ENCODE data around the gene DGCR6.
"Not testable (repeated sequence)": the region's sequence is repeated elsewhere in the genome, so short reads cannot be mapped to it uniquely, and the experiment has no call there.

DGCR6 gene

DNA sequence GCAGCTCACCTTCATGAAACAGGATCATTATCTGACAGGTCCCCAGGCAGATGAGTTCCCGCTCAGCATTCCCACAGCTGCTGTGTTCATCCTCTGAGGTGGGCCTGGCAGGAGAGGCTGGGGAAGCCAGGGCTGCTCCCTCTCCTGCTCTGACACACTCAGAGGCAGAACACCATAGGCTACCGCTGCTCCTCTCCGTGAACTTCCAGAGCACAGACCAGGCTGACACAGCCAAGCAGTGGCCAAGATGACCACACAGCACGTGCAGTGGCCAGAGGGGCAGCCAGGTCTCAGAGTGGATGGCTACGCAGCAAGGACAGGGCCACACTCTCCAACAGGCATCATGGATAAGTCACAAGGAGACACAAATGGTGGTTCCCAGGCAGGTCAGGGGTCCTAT lies 21.5 kb downstream of the DGCR6 start:
- DNase-seq (ENCODE audit: insufficient read length, low spot score) (no peak), FAIRE-seq (no peak)

DNA sequence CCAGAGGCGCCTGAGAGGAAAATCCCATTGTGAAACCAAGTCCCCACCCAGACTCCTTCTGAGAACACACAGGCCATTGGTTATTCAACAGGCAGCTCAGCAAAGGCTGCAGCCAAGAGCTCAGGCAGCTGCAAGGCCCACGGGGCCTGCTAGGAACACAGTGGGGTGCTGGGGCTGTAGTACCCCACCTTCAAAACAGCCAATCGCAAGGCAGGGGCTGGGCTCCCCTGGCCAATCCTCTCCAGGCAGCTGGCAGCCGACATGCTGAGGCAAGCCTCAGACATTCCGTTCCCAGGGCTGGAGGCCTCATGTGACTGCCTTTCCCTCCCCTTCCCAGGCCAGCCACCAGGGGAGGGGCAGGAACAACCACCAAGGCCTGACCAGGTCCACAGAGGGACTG lies 23.3 kb downstream of the DGCR6 start:
- FAIRE-seq (peak; percentile 93), DNase-seq (ENCODE audit: insufficient read length, low spot score) (no peak)

DNA sequence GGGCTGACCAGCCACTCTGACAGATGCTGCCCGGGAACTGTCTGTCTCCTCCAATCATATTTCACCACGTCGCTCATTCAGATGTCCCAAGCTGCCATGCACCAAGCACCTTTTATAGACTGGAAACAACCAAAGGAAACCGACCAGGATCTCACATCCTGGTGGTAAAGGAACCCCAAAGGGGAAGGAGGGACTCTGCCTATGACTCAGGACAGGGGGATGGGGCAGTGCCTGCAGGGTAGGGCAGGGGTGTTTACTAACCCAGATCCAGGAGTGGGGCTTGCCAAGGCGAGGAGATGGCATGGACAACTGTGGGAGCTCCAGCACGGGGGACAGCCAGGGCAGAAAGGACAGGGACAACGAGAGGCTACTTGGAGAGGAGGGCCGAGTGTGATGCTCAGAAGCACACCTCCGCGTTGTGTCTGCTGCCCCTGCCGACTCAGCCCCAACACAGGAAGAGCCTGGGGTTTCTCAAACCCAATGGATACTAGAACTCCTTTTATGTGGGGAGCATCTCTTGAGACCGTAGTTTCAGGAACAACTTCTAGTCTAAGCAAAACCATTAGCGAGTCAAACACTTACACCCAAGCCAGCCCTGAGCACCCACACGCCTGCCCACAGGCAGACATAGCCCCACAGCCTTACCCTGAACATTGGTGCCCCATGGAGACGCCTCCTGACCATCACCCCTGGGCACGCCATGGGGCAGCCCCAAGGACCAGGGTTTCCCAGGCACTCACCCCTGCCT lies 26.0 kb downstream of the DGCR6 start:
- no peak for DNase-seq (ENCODE audit: insufficient read length, low spot score)
- no peak for FAIRE-seq

DNA sequence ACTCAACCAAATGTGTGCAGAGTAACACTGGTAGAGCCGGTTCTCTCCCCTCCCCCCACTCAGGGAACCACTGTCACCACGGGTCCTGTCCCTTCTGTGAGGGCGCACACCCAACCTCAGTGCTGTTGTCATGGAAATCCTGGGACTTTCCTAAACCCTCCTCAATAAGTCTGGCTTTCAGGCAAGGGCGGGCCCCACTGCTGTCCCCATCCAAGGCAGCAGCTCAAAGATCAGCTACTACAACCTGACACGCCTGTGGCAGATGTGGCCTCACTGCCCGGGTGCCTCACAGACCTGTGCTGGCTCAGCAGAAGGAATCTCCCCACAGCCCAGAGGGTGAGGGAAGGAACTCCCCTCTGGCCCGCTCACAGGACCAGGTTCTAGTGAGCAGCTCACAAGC lies 27.8 kb downstream of the DGCR6 start:
- DNase-seq (ENCODE audit: insufficient read length, low spot score), result no peak
- FAIRE-seq, result no peak

DNA sequence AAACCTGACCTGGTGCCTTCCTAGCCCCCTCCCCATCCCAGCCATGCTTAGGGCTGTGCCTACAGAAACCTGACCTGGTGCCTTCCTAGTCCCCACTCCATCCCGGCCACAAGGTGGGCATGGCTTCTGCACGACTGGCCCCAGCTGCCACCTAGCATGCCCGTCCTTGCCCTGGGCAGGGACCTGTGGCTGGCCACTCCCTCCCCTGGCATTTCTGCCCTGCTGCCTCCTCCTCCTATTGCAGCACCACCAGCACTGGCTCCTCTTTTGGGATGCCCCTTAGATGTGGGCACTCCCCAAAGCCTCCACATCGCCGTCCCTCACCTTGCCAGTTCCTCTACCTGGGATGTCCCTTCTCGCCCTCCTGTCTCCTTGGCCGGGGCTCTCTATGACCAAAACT lies 28.6 kb downstream of the DGCR6 start:
- DNase-seq (ENCODE audit: insufficient read length, low spot score); FAIRE-seq: not testable (repeated sequence)

DNA sequence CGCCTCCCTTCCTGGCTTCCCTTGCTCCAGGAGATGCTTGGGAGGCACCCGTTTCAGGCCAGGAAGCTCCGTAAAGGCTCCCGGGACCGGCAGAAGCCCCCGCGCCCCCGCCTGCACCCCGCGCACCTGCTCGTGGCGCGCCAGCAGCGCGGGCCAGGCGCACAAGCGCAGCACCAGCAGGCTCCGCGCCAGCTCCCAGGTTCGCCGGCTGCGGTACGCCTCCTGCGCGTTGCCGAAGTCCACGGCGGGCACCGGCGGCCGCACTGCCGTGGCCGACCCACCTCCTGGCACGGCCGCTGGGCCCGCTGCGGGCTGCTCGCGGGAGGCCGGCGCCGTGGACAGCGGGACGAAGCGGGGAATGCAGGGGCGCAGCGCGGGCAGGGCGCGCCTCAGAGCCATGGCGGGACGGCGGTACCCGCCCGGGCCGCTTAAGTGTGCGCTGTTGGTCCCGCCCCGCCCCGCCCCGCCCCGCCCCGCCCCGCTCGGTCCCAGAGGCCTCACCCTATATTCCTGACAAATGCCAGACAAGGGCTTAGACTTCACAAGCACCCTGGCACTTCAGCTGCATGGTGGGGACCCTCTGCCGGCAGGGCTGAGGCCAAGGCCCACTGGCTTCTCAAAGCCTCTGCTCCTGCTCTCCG lies 29.9 kb downstream of the DGCR6 start, which contains the start of gene PRODH:
PRODH (minus strand) TSS at position 405 of the 641 bp plus-strand sequence; CDS start at position 399, 6 bp downstream.
- FAIRE-seq (no peak), DNase-seq (ENCODE audit: insufficient read length, low spot score) (no peak)

DNA sequence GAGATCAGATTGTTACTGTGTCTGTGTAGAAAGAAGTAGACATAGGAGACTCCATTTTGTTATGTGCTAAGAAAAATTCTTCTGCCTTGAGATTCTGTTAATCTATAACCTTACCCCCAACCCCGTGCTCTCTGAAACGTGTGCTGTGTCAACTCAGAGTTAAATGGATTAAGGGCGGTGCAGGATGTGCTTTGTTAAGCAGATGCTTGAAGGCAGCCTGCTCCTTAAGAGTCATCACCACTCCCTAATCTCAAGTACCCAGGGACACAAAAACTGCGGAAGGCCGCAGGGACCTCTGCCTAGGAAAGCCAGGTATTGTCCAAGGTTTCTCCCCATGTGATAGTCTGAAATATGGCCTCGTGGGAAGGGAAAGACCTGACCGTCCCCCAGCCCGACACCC lies 32.6 kb downstream of the DGCR6 start:
- DNase-seq (ENCODE audit: insufficient read length, low spot score); FAIRE-seq: not testable (repeated sequence)

DNA sequence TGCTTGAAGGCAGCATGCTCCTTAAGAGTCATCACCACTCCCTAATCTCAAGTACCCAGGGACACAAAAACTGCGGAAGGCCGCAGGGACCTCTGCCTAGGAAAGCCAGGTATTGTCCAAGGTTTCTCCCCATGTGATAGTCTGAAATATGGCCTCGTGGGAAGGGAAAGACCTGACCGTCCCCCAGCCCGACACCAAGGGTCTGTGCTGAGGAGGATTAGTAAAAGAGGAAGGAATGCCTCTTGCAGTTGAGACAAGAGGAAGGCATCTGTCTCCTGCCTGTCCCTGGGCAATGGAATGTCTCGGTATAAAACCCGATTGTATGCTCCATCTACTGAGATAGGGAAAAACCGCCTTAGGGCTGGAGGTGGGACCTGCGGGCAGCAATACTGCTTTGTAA lies 41.0 kb downstream of the DGCR6 start:
- not testable (repeated sequence) for FAIRE-seq

DNA sequence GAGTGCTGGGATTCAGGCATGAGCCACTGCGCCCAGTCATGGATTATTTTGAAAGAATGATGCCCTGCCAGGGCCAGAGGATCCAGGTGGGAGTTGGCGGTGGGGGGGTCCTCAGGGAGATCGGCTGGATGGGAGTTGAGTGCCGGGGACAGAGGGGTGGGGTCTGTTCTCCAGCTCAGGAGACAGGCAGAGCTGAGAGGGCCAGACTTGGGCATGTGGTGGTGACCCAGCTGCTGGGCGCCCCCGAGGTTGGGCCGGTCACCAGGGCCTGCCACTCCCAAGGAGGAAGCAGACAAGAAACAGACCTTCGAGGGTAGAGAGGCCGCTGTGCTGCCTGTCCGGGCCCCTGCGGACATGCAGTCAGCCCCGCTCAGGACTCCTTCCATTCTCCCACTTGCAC lies 41.8 kb downstream of the DGCR6 start:
- DNase-seq (ENCODE audit: insufficient read length, low spot score), result no peak
- FAIRE-seq, result no peak

More for the DNA sequence above, 41.0 kb downstream of the DGCR6 start:
- DNase-seq (ENCODE audit: insufficient read length, low spot score), result not testable (repeated sequence)

DNA sequence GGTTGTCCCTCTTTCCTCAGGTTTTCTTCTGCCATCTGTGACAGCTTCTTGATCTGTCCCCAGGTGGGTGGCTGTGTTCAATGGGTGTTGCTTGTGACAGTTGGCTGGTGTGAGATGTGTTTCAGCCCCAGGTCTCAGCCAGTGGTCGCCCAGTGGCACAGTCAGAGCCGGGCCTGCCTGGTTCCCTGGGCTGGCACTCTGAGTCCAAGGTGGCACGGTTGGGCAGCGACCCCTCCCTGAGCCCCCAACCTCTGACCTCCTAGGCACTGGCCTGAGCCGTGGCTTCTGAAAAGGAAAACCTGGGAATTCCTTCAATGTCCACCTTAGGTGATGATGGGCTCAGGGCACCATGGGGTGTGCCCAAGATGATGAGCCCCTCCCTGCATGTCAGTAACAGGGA lies 44.0 kb downstream of the DGCR6 start:
- DNase-seq (ENCODE audit: insufficient read length, low spot score), result no peak
- FAIRE-seq, result no peak

DNA sequence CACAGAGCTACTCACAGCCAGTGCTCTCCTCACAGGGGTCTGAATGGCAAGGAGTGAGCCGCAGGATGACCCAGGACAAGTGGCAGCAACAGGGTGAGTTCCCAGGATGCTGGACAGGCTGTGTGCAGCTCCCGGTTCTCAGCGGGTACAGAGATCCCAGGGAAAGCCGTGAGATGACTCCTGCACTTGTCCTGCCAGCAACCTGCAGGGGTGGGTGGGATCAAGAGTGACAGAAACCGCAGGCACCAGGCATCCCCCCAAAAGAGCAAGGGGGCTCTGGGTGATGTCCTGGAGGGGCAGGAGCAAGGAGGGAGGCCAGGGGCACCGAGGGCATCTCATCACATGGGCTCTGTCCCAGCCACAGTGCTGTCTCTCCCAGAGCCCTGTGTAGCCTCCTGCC lies 45.9 kb downstream of the DGCR6 start:
- DNase-seq (ENCODE audit: insufficient read length, low spot score) (no peak), FAIRE-seq (no peak)

DNA sequence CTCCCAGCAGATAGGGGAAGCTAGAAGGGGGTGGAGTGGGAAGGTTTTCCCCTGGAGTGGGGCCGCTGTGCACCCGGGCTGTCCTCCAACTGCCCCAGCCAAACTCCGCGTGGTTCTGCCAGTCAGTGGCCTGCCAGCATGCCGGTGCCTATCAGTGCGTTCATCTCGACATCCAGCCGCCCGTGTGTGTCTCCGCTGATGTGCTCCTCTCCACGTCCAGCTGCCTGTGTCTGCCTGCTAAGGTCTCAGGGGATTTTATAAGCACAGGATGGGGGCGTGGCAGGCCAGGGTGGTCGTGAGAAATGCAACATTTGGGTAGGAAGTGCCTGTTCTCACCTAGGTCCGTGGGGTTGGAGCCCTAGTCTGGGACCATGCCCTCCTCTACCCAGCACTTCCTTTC lies 47.0 kb downstream of the DGCR6 start:
- not testable (repeated sequence) for DNase-seq (ENCODE audit: insufficient read length, low spot score)
- FAIRE-seq, result peak; percentile 28

DNA sequence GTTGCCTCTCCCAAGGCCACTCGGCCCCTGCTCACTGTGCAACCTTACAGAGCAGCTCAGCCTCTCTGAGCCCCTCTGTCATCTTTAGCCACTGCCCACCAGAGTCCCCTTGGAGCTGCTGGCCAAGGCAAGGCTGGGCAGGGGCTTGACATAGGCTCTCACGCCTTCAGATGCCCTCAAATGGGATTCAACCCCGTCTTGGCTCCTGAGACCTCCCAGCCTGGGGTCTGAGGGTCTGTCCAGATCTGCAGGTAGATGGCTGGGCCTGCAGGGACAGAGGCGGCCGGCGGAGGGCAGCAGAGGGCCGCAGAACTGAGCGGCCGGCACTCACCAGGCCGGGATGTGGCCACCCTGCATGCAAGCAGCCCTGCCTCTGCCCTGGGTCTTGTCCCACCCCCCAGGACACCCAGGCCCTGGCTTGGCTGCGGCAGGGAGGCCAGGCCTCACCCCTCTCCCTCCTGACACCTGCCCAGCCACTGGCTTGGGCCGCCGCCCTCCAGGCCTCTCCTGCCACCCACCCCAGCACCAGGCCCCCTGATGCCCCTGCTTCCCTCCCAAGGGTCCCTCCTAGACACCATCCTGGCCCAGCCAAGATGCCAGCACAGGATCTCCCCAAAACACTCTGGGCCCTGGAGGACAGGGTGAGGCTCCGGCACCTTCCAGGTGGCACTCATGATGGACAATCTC lies 48.3 kb downstream of the DGCR6 start:
- FAIRE-seq (peak; percentile 91), DNase-seq (ENCODE audit: insufficient read length, low spot score) (peak; percentile 57)

DNA sequence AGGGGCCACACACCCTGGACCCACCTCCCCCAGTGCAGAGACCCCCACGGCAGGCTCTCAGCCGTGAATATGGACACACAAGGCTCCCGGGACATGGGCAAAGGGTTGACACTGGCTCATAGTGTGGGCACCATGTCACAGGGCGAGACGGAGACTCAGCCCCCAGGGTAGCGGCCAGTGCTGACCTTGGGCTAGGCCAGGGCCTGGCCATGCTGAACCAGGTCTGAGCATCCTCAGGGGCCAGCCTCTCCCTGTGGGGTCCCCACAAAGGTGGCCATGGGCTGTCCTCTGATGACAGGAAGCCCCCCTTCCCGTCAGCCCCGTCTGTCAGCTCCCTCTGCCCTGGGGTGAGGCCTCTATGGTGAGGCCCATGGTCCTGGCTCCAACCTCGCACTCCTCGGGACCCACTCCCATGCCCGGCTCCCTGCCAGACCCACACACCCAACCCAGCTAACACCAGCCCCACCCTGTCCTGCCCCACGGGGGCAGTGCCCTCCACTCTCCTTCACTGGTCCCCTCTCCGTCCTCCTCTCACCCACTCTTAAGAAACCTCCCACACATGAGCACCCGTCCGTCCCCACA lies 49.0 kb downstream of the DGCR6 start:
- peak; percentile 20 for FAIRE-seq
- no peak for DNase-seq (ENCODE audit: insufficient read length, low spot score)

DNA sequence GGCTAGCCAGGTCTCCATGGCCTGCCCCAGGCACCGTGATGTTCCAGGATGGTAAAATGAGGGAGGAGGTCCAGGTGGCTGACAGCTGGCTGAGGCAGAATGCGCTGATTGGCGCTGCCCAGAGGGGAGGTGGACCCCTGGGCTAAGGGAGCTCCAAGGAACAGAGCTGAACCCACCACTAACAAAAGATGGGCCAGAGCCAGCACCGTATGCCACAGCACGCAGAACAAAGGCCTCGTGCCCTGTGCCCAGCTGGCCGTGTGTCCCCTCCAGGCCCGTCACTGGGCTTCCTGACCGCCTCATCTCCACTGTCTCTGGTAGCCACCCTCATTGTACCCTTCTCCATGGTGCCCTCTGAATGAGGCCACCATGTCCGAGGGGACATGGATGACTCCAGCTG lies 49.6 kb downstream of the DGCR6 start:
- FAIRE-seq (no peak), DNase-seq (ENCODE audit: insufficient read length, low spot score) (no peak)

DNA sequence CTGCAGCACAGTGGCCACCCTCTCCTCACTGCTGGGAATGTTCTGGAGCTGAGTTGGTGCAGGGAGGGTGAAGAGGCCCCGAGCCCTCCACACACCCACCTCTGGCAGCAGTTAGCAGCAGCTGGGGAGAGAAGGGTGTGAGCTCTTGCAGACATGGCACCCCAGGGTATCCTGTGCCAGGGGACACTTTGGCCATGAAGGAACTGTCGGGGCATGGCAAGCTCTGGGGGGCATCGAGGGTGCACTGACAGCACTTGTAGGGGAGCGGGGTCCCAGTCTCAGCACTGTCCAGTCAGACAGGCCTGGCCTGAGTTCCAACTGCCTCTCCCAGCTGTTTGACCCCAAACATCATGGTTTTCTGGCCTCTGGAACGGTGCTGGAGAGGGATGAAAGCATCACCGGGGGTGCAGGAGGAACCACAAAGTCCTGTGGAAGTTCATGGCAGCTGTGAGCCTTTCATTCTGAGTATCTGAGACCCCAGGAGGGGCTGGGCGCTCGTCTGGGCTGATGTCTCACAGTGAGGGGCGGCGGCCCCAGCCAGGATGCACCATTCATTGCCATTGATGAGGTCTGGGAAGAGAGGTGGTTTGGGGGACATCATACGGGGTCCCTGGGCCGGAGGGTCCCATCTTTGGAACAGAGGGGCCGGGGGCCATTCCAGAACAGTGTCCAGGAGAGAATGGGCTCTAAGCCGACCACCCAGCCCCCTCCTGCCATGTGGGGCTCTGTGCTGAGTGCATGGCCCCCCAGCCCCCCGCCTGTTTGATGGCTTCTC lies 50.2 kb downstream of the DGCR6 start:
- not testable (repeated sequence) for FAIRE-seq; DNase-seq (ENCODE audit: insufficient read length, low spot score)

DNA sequence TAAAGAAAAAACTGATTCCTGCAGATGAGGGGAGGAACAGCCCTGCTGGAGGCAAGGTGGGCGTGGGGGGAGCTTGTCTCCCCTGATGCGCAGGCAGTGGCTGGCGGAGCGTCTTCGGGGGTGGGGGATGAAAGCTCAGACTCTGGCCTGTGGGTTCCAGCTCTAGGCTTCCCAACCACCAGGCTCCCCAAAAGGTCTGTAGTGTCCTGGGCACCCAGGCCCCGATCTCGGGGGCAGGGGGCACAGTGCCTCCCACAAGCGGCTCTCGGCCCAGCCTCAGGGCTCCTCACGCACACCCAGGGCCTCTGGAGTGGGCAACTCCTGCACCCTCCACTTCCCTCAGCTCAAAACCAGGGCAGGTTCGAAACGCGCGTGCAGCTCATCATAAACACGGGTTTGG lies 50.8 kb downstream of the DGCR6 start:
- not testable (repeated sequence) for FAIRE-seq; DNase-seq (ENCODE audit: insufficient read length, low spot score)

DNA sequence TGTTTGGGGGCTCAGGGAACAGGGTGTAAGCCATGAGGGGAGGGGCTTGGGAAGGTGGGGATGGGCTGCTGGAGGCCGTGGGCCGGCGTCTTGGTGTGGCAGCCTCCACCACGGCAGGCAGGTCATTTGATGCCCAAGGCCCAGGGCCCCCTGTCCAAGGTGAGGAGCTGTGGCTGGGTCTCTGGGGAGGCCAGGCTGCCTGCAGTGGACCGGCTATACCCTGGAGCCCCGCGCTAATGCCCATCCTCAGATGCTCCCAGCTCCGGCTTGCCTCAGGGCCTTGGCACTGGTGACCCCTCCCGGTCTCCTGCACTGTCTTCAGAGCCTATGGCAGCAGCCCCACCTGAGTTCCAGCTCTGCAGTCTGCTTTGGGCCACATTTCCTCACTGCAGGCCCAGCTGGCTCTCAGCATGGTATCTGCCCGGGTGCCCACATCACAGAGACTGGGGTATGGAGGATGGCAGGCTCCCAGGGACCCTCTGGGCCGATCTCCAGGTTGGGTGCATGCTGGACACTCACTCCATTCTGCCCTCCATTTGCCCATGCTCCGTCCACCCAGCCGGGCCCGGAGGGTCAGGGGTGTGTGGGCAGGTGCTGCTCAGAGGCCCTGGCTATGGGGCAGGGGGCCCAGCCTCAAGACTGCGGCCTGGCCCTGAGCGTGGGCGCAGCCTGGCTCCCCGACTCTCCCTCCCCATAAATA lies 51.7 kb downstream of the DGCR6 start:
- not testable (repeated sequence) for DNase-seq (ENCODE audit: insufficient read length, low spot score); FAIRE-seq

DNA sequence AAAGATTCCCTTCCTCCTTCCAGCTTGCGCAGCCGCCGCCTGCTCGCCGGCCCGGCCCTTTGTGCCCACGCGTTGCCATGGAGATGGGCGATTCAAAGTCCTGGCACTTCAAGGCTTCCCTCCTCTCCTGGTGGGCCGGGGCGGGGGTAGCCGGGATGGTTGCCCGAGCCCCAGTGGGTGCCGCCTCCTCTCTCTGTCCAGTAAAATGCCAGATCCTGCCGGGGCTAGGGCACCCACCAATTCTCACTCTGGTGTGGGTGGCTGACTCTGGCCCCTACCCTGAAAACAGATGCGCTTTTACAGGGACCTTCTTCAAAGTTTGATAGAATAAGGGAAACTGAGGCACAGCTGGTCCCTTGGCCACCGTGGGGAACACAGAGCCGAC lies 52.2 kb downstream of the DGCR6 start:
- peak; percentile 76 for FAIRE-seq
- DNase-seq (ENCODE audit: insufficient read length, low spot score), result not testable (repeated sequence)

DNA sequence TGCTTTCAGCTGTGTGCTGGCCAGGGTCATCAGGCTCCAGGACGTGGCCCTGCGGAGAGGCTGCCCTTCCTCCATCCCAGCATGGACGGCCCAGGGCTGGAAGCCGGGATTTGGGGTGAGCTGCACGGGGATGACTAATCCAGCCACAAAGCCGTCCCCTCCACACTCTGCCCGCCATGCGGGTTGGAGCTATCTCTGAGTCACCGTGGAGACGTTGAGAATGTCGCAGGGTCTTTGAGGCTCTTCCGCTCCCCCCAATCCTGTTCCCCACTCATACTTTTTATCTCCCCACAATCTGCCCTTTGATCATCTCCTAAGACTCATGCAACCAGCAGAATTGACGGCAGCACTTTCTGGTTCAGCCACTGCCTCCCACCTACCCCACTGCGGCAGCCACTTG lies 52.6 kb downstream of the DGCR6 start:
- FAIRE-seq; DNase-seq (ENCODE audit: insufficient read length, low spot score): not testable (repeated sequence)

Data from HTR-8/SVneo (cell line).